ENCODE results near the gene SPATA16.

DNA sequence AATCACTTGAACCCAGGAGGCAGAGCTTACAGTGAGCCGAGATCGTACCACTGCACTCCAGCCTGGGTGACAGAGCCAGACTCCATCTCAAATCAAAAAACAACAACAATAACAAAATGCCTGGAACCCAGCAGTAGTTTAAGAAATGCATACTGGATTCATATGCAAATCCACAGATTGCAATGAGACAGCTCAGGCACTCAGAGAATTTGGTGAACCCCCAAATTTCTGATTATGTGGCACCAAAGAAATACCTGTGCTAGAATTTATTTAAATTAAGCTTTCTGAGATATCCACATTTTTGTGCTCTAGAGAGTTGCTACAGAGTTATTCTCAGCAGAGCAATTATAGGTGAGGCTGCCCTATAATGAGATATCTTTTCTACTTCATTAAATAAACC lies 29.7 kb downstream of the SPATA16 start:
- TF ChIP-seq EZH2phosphoT487 (IDR thresholded peaks at IDR 0.05; ENCODE audit: borderline replicate concordance), result no peak
- TF ChIP-seq, protein P1, sequence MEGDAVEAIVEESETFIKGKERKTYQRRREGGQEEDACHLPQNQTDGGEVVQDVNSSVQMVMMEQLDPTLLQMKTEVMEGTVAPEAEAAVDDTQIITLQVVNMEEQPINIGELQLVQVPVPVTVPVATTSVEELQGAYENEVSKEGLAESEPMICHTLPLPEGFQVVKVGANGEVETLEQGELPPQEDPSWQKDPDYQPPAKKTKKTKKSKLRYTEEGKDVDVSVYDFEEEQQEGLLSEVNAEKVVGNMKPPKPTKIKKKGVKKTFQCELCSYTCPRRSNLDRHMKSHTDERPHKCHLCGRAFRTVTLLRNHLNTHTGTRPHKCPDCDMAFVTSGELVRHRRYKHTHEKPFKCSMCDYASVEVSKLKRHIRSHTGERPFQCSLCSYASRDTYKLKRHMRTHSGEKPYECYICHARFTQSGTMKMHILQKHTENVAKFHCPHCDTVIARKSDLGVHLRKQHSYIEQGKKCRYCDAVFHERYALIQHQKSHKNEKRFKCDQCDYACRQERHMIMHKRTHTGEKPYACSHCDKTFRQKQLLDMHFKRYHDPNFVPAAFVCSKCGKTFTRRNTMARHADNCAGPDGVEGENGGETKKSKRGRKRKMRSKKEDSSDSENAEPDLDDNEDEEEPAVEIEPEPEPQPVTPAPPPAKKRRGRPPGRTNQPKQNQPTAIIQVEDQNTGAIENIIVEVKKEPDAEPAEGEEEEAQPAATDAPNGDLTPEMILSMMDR (conservative IDR thresholded peaks at IDR 0.05; ENCODE audit: low read length), result no peak

Data from Loucy (cell line).